Hepatocyte (in vitro differentiated cells): ENCODE data around the gene CYGB. TPM values are rescaled to one million over a fixed set of nuclear protein-coding genes. Genes with fewer than 3 reads are reported as not detected.

ENCODE experiments used
- DNase-seq: peaks from one replicate; pipeline ENCODE4 v3.0.0-alpha.2; 2016; ENCODE audit warnings: low spot score
- H2AFZ ChIP-seq: fragments of 200-600 bp; sonication (generic); 2 replicates; pipeline ENCODE4 v1.6.0; 2016; ENCODE audit warnings: antibody characterized with exemption, mild to moderate bottlenecking
- H3K27ac ChIP-seq: fragments of 200-600 bp; sonication (generic); 2 replicates; pipeline ENCODE4 v1.5.1; 2016; ENCODE audit warnings: mild to moderate bottlenecking
- H3K27me3 ChIP-seq: fragments of 200-600 bp; sonication (generic); 2 replicates; pipeline ENCODE4 v1.6.1; 2016
- H3K36me3 ChIP-seq: fragments of 200-600 bp; sonication (generic); replicated peaks from 2 replicates; pipeline ENCODE4 v1.5.1; 2016; ENCODE audit warnings: low read depth; ENCODE audit not compliant: insufficient read depth
- H3K4me1 ChIP-seq: fragments of 200-600 bp; sonication (generic); 2 replicates; pipeline ENCODE4 v1.5.1; 2016; ENCODE audit warnings: mild to moderate bottlenecking, moderate library complexity; ENCODE audit not compliant: insufficient read depth
- H3K4me2 ChIP-seq: fragments of 200-600 bp; sonication (generic); 2 replicates; pipeline ENCODE4 v1.6.0; 2016
- H3K4me3 ChIP-seq: fragments of 200-600 bp; sonication (generic); 2 replicates; pipeline ENCODE4 v1.5.1; 2016; ENCODE audit warnings: mild to moderate bottlenecking
- H3K79me2 ChIP-seq: fragments of 200-600 bp; sonication (generic); 2 replicates; pipeline ENCODE4 v1.6.0; 2017; ENCODE audit warnings: mild to moderate bottlenecking
- H3K9me2 ChIP-seq: fragments of 200-600 bp; sonication (generic); replicated peaks from 2 replicates; pipeline ENCODE4 v1.6.0; 2017; ENCODE audit warnings: mild to moderate bottlenecking; ENCODE audit not compliant: insufficient read depth
- H3K9me3 ChIP-seq: fragments of 200-600 bp; sonication (generic); 2 replicates; pipeline ENCODE4 v1.5.1; 2016; ENCODE audit warnings: low read depth, mild to moderate bottlenecking
- H4K20me1 ChIP-seq: fragments of 200-600 bp; sonication (generic); 2 replicates; pipeline ENCODE4 v1.6.0; 2016; ENCODE audit warnings: mild to moderate bottlenecking; ENCODE audit not compliant: insufficient read depth, poor library complexity, severe bottlenecking
- EZH2 ChIP-seq: fragments of 200-600 bp; sonication (generic); IDR thresholded peaks from 2 replicates; pipeline ENCODE4 v1.6.1; 2016; ENCODE audit warnings: antibody characterized with exemption, mild to moderate bottlenecking, borderline replicate concordance
- EZH2phosphoT487 ChIP-seq: fragments of 200-600 bp; sonication (generic); IDR thresholded peaks from one replicate; pipeline ENCODE4 v1.6.1; 2018; ENCODE audit warnings: antibody characterized with exemption, mild to moderate bottlenecking, low read depth, moderate library complexity; ENCODE audit not compliant: unreplicated experiment, severe bottlenecking
- WGBS: methylation state at CpG from one replicate; pipeline ENCODE4 v1.1.6; 2016; ENCODE audit warnings: low lambda C conversion rate; ENCODE audit errors: missing lambda C conversion rate; 5-methylcytosine and 5-hydroxymethylcytosine counted together
- polyA plus RNA-seq: library from polyadenylated mRNA; unstranded; fragments of >200 nt; fragmentation: Nextera tagmentation; extraction: Ambion mirVana; gene quantifications from 2 replicates; pipeline ENCODE4 v1.2.1, GENCODE V29; 2016
- total RNA-seq: library from RNA; depleted of rRNA; stranded (reverse); fragments of >200 nt; gene quantifications from 2 replicates; pipeline ENCODE4 v1.2.3, GENCODE V29; 2014
- TF ChIP-seq, protein P1 (sequence below): fragments of 200-600 bp; sonication (generic); IDR thresholded peaks from 2 replicates; pipeline ENCODE4 v1.5.1; 2016; ENCODE audit warnings: antibody characterized with exemption, mild to moderate bottlenecking; ENCODE audit not compliant: poor library complexity

The CYGB gene
- total and polyA plus RNA-seq, 2 experiments from 2014 or later: 7.8 to 13.8 TPM

DNA sequence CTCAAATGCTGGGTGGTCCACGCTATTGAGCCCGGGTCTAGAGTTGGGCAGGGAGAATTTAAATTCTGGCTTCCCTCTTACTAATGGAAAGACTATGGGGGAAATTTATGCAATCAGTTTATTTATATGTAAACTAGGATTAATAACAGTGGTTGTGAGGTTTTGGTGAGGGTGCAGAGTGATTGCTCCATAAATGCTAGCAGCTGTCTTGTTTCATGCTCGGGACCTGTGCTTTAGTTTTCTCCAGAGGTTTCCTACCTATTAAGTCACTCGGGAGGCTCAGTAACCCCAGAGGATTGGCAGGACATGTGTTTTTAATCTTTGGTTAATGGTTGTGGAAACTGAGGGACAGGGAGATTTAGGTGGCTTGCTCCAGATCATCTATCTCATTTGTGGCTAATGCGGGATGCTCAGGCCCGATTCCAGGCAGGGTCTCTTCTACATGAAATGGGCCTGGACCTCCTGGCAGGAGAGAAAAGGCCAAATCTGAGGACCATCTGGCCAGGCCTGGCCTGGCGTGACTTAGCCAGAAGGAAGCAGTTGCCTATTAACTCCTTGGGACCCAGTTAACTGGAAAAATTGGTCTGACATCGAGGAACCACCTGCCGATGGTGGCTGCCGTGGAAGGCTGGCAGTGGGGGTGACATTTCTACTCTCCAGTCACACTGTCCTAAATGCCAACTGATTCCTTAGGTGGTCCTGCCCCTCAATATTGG is 4.4 kb upstream of the CYGB start:
- Histone ChIP-seq H3K9me2 (no peaks in the 10 kb centered on the region), H3K36me3 (no peaks in the 10 kb centered on the region), H3K79me2 (no peaks in the 10 kb centered on the region), H3K4me2 (no peak overlapping the region), H3K9me3 (no peaks in the 10 kb centered on the region), H3K4me3 (no peak overlapping the region), H2AFZ (no peak overlapping the region), H3K27ac (no peak overlapping the region), H3K27me3 (peaks cover 19% of the 10 kb centered on the region), H4K20me1 (no peaks in the 10 kb centered on the region), H3K4me1 (peaks cover 54% of the 10 kb centered on the region)
- TF ChIP-seq, protein P1, sequence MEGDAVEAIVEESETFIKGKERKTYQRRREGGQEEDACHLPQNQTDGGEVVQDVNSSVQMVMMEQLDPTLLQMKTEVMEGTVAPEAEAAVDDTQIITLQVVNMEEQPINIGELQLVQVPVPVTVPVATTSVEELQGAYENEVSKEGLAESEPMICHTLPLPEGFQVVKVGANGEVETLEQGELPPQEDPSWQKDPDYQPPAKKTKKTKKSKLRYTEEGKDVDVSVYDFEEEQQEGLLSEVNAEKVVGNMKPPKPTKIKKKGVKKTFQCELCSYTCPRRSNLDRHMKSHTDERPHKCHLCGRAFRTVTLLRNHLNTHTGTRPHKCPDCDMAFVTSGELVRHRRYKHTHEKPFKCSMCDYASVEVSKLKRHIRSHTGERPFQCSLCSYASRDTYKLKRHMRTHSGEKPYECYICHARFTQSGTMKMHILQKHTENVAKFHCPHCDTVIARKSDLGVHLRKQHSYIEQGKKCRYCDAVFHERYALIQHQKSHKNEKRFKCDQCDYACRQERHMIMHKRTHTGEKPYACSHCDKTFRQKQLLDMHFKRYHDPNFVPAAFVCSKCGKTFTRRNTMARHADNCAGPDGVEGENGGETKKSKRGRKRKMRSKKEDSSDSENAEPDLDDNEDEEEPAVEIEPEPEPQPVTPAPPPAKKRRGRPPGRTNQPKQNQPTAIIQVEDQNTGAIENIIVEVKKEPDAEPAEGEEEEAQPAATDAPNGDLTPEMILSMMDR: no peak
- no peak for DNase-seq
- 72% methylated on average over 10 of the region's 10 CpGs for WGBS

DNA sequence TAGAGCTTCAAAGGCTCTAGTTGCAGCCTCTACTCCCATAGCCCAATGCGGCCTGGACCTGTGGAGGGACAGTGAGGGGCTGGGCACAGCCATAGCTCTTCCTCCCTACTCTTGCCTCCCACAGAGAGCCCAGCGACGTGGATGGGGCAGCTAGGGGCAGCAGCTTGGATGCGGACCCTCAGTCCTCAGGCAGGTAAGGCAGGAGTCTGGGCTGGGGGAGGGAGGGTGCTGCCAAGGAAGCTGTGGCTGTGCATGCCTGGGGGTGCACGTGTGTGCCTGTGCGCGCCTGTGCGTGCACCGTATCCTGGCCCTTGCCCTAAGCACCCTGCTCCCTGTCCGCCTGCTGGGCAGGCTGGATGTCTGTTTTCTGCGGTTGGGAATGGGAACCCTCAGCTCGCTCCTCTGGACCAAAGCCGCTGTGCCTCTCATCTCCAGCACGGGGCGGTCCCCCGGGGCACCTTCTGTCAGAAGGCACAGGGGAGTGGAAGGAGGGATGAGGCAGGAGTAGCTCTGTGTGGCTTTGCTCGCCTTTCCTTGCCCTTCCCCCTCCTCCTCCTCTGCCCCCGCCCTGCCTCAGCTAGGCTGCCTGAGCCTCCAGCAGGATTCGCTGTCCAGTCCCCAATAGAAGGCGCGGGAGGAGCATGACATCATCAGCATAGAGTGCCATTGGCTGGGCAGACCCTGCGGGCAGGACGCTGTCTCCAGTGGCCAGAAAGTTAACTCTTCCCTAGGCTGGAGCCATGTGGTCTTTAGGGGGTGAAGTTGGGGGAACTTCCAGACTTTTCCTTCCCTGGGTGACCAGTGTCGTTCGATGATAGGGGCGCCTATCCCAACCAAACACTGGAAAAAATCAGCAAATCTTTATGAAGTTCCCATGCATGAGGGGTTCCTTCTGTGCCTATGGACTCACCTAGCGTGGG is 3.1 kb upstream of the CYGB start:
- peak overlapping the region; percentile 81 for H3K4me2 ChIP-seq
- peaks cover 44% of the 10 kb centered on the region for H3K4me1 ChIP-seq
- H3K79me2 ChIP-seq: no peaks in the 10 kb centered on the region
- no peak overlapping the region for H3K27ac ChIP-seq
- 12% methylated on average over 27 of the region's 27 CpGs for WGBS
- no peaks in the 10 kb centered on the region for H3K9me3 ChIP-seq
- H3K9me2 ChIP-seq: no peaks in the 10 kb centered on the region
- peaks cover 28% of the 10 kb centered on the region for H3K27me3 ChIP-seq
- H4K20me1 ChIP-seq: no peaks in the 10 kb centered on the region
- no peak overlapping the region for H3K4me3 ChIP-seq
- peak overlapping the region; percentile 38 for H2AFZ ChIP-seq
- peak; percentile 96 for DNase-seq
- TF ChIP-seq EZH2: no peak
- no peak for TF ChIP-seq EZH2phosphoT487
- TF ChIP-seq, protein P1: no peak
- H3K36me3 ChIP-seq: no peaks in the 10 kb centered on the region

DNA sequence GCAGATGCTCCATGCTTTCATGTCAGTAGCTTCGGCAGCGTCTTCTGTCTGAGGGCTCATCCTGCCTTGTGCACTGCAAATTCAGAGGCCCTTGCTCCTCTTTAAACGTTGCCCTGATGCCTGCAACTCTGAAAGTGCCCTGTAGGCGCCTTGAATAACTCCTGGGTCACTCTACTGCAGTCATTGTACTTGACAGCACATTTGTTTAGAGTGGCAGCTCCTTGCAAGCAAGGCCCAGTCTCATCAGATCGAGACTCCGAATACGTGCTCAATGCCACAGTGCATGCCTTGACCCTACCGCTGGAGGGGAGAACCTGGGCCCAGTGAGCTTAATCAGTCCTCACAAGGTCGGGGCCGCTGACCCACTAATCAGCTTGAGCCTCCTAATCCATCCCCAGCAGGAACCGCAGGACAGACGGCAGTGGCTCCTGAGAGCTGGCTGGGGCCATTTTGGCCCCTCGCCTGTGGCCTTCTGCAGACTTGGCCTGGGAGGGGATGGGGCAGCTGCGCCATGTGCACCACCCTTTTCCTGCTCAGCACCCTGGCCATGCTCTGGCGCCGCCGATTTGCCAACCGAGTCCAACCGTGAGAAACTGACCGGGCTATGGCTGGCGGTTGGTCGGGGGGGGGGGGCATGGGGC is 2.2 kb upstream of the CYGB start, which contains the start of gene PRCD:
PRCD (plus strand) TSS at position 414 of the 641 bp plus-strand sequence; CDS start at position 512, 98 bp downstream.
- Histone ChIP-seq H3K9me3 (no peaks in the 10 kb centered on the region), H3K9me2 (no peaks in the 10 kb centered on the region), H3K4me2 (peak within 1 kb of the TSS; percentile 81), H3K27me3 (peaks cover 28% of the 10 kb centered on the region), H3K79me2 (no peaks in the 10 kb centered on the region), H3K4me1 (peaks cover 36% of the 10 kb centered on the region), H3K27ac (no peak within 1 kb of the TSS), H3K36me3 (no peaks in the 10 kb centered on the region), H4K20me1 (no peaks in the 10 kb centered on the region), H2AFZ (peak within 1 kb of the TSS; percentile 38), H3K4me3 (no peak within 1 kb of the TSS)
- no peak for TF ChIP-seq EZH2
- no peak for TF ChIP-seq EZH2phosphoT487
- TF ChIP-seq, protein P1: no peak
- WGBS: 81% methylated on average over 21 of the region's 22 CpGs
- peak; percentile 3 for DNase-seq
